ENCODE measurements around the gene SAMD11.
"Not testable (repeated sequence)": the region's sequence is repeated elsewhere in the genome, so short reads cannot be mapped to it uniquely, and the experiment has no call there.

Gene SAMD11

GRCh38 chr1:942864-943533, 19.3 kb downstream of the SAMD11 start:
- Mint-ChIP-seq H3K4me3 (no peak overlapping the region), H3K27ac (no peak overlapping the region), H3K9me3 (no peaks in the 10 kb centered on the region), H3K27me3 (ENCODE audit: low read depth, poor library complexity) (peaks cover 35% of the 10 kb centered on the region), H3K4me1 (peaks cover 43% of the 10 kb centered on the region), H3K36me3 (ENCODE audit: low read depth) (peaks cover 19% of the 10 kb centered on the region)
- TF ChIP-seq CTCF (IDR thresholded peaks at IDR 0.05) = no peak
- DNase-seq = no peak

- peaks cover 27% of the 10 kb centered on the region for H3K27me3 Mint-ChIP-seq (ENCODE audit: low read depth, poor library complexity)
- no peak for TF ChIP-seq CTCF (IDR thresholded peaks at IDR 0.05)
- H3K4me1 Mint-ChIP-seq = peaks cover 36% of the 10 kb centered on the region
- no peak overlapping the region for H3K27ac Mint-ChIP-seq
- H3K9me3 Mint-ChIP-seq = no peaks in the 10 kb centered on the region
- H3K36me3 Mint-ChIP-seq (ENCODE audit: low read depth) = peaks cover 21% of the 10 kb centered on the region
- no peak overlapping the region for H3K4me3 Mint-ChIP-seq
- no peak for DNase-seq
Observed at GRCh38 chr1:943545-944340, 20.0 kb downstream of the SAMD11 start.

GRCh38 chr1:944341-945325, 20.9 kb downstream of the SAMD11 start:
- Mint-ChIP-seq H3K4me3 (no peak overlapping the region), H3K9me3 (no peaks in the 10 kb centered on the region), H3K36me3 (ENCODE audit: low read depth) (peaks cover 29% of the 10 kb centered on the region), H3K4me1 (peaks cover 27% of the 10 kb centered on the region), H3K27me3 (ENCODE audit: low read depth, poor library complexity) (peaks cover 20% of the 10 kb centered on the region), H3K27ac (no peak overlapping the region)
- TF ChIP-seq CTCF (IDR thresholded peaks at IDR 0.05) = no peak
- no peak for DNase-seq

DNA sequence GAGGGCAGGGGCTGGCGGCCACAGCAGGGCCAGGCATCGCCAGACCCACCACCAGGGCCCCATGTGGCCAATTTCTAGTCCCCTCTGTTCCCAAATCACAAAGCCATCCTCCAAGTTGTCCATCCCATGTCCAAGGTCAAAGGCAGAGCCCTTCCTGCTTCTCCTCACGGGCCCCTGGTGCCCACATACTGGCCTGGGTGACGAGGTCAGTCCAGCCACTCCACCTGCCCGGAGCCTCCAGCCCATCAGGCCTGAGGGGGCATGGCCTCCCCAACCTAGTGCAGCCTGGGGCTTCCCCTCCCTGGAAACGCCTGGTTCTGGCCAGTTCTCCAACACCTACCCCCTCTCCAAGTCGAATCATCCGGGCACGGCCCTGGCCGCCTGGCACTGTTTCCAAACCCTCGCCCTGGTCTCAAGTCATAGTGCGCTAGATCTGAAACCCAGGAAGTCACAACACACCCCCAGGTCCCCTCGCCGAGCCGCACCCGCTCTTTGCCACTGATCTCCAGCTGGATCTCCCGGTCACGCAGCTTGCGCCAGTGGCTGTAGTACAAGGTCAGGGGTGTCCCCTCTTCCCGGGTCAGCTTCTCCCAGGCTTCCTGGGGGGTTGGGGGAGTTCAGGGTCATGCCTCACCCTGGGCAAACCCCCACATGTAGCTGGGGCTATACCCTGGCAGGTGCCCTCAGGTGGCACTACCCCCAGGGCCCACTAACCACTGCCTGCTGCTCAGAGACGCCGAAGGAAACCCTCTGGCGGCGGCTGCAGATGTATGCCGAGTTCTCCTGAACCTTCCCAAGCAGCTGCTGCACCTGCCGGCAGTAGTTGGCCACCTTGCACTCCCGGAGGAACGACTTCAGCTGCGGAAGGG, 22.2 kb downstream of the SAMD11 start:
- H3K9me3 Mint-ChIP-seq = no peaks in the 10 kb centered on the region
- H3K4me1 Mint-ChIP-seq = peaks cover 27% of the 10 kb centered on the region
- peaks cover 16% of the 10 kb centered on the region for H3K27me3 Mint-ChIP-seq (ENCODE audit: low read depth, poor library complexity)
- DNase-seq = no peak
- no peak overlapping the region for H3K27ac Mint-ChIP-seq
- TF ChIP-seq CTCF (IDR thresholded peaks at IDR 0.05) = no peak
- no peak overlapping the region for H3K4me3 Mint-ChIP-seq
- peaks cover 41% of the 10 kb centered on the region for H3K36me3 Mint-ChIP-seq (ENCODE audit: low read depth)

DNA sequence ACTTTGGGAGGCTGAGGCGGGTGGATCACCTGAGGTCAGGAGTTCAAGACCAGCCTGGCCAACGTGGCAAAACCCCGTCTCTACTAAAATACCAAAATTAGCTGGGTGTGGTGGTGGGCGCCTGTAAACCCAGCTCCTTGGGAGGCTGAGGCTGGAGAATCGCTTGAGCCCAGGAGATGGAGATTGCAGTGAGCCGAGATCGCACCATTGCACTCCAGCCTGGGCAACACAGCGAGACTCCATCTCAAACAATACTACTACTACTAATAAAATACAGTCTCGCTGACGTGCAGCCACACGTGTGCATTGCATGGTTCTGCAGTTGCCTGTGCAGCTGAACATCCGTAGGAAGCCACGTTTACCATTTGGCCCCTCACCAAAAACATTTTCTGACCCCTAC, 23.1 kb downstream of the SAMD11 start:
- H3K4me3 Mint-ChIP-seq, DNase-seq, H3K27ac Mint-ChIP-seq, H3K9me3 Mint-ChIP-seq: not testable (repeated sequence)
- Mint-ChIP-seq H3K36me3 (ENCODE audit: low read depth) (peaks cover 47% of the 10 kb centered on the region), H3K27me3 (ENCODE audit: low read depth, poor library complexity) (peaks cover 15% of the 10 kb centered on the region), H3K4me1 (peaks cover 28% of the 10 kb centered on the region)
